ENCODE measurements around the gene DSTN. TPM values are rescaled to one million over a fixed set of nuclear protein-coding genes. Genes with fewer than 3 reads are reported as not detected.

DSTN gene
- total and polyA plus RNA-seq, 2 donors (not counting 1 experiment from before 2014, with no cell fraction given): 6.6 to 13.4 TPM

GRCh38 chr20:17633221-17633849 is 63.5 kb downstream of the DSTN start:
- H3K36me3 ChIP-seq (replicated peaks in 1 of 2; ENCODE audit: control extremely low read depth in 1 of 2, control insufficient read depth in 1 of 2, extremely low read depth in 1 of 2, insufficient read depth in 2 of 2, low read length in 1 of 2): peaks cover 0 to 39% of the 10 kb centered on the region in 2 experiments
- no peak overlapping the region for H3K4me2 ChIP-seq (replicated peaks; ENCODE audit: low read depth, low read length, poor library complexity, severe bottlenecking)
- DNase-seq: no peak
- H2AFZ ChIP-seq (ENCODE audit: insufficient read depth, low read depth, low read length, poor library complexity, severe bottlenecking): no peak overlapping the region
- H3K9me3 Mint-ChIP-seq (ENCODE audit: insufficient read depth): no peaks in the 10 kb centered on the region
- H3K27ac Mint-ChIP-seq: no peak overlapping the region
- H3K4me3 ChIP-seq (ENCODE audit: control extremely low read depth in 1 of 5, extremely low read depth in 1 of 5, insufficient read depth in 1 of 5, low read depth in 2 of 5, low read length in 4 of 5): no peak overlapping the region
- ATAC-seq (ENCODE audit: low read depth): no peak
- intact Hi-C loops (cut with micrococcal nuclease): no loop called here
- no peaks in the 10 kb centered on the region for H3K9me3 ChIP-seq (ENCODE audit: control extremely low read depth in 1 of 3, control insufficient read depth in 2 of 3, insufficient read depth in 1 of 3, low read length in 2 of 3)
- TF ChIP-seq EZH2 (IDR thresholded peaks at IDR 0.05; ENCODE audit: borderline replicate concordance, insufficient read depth, low read depth, low read length, poor library complexity, severe bottlenecking) (no peak), CTCF (IDR thresholded peaks at IDR 0.05) (no peak)
- POLR2A ChIA-PET: no interaction called here
- peaks cover 16% of the 10 kb centered on the region for H3K4me1 Mint-ChIP-seq
- over 99% methylated on average over 12 of the region's 13 CpGs for WGBS (ENCODE audit: insufficient coverage)
- no peaks in the 10 kb centered on the region for H3K27me3 ChIP-seq (replicated peaks in 1 of 4; ENCODE audit: control extremely low read depth in 1 of 4, control insufficient read depth in 3 of 4, insufficient read depth in 4 of 4, low read length in 3 of 4)
- no peaks in the 10 kb centered on the region for H4K20me1 ChIP-seq (ENCODE audit: control insufficient read depth, insufficient read depth, low read length, poor library complexity, severe bottlenecking)
- H3K27ac ChIP-seq (ENCODE audit: low read length in 2 of 2): no peak overlapping the region
- H3K27me3 Mint-ChIP-seq: no peaks in the 10 kb centered on the region
- H3K9ac ChIP-seq (ENCODE audit: low read length): no peak overlapping the region
- H3K79me2 ChIP-seq (ENCODE audit: control insufficient read depth, insufficient read depth, low read length): no peaks in the 10 kb centered on the region
- peaks cover 7 to 23% of the 10 kb centered on the region in 2 donors for H3K4me1 ChIP-seq (ENCODE audit: control insufficient read depth in 2 of 2, insufficient read depth in 2 of 2, low read length in 2 of 2)
- CTCF ChIA-PET: interaction anchor here (1.3 kb wide), 1 partner anchor 16 kb away, joined by 3 read pairs; no protein-coding TSS in a partner anchor
- no peak overlapping the region for H3K4me3 Mint-ChIP-seq

DNA sequence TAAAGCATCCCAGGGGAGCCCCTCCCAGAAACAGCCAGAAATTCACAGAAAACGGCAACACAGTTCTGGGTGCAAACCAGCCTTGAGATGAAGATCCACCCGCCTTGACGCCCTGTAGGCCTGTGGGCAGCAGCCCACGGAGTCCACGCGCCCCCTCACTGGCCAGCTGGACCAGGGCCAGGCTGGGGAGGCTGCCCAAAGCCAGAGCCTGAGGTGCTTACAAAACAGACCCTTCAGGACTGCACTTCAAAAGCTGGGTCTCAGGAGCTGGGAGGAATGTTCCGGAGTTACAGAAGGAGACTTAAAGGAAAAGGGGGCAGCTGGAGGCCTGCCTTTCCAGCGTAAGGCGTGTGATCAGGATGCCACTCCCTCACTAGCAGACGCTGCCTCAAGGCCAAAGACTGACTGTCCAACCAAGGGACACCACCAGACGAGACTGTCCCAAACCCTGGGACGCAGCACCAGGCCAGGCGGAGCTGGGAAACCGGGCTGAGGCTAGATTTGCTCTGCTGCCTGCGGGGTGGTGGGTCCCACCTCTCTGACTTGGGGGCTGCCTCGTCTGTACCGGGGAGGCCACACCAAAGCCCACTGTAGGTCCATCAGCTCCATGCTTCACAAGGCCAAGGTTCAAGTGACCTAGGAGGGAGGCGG is 64.1 kb downstream of the DSTN start:
- CTCF ChIA-PET: interaction anchor here (1.3 kb wide), 1 partner anchor 16 kb away, joined by 3 read pairs; no protein-coding TSS in a partner anchor
- no peak for ATAC-seq (ENCODE audit: low read depth)
- H3K4me2 ChIP-seq (replicated peaks; ENCODE audit: low read depth, low read length, poor library complexity, severe bottlenecking): no peak overlapping the region
- no peak overlapping the region for H2AFZ ChIP-seq (ENCODE audit: insufficient read depth, low read depth, low read length, poor library complexity, severe bottlenecking)
- H3K9ac ChIP-seq (ENCODE audit: low read length): no peak overlapping the region
- no peak for TF ChIP-seq EZH2 (IDR thresholded peaks at IDR 0.05; ENCODE audit: borderline replicate concordance, insufficient read depth, low read depth, low read length, poor library complexity, severe bottlenecking)
- no peak for TF ChIP-seq CTCF (IDR thresholded peaks at IDR 0.05)
- DNase-seq: no peak
- no peaks in the 10 kb centered on the region for H3K79me2 ChIP-seq (ENCODE audit: control insufficient read depth, insufficient read depth, low read length)
- POLR2A ChIA-PET: no interaction called here
- no peaks in the 10 kb centered on the region for H4K20me1 ChIP-seq (ENCODE audit: control insufficient read depth, insufficient read depth, low read length, poor library complexity, severe bottlenecking)
- no peak overlapping the region for H3K4me3 Mint-ChIP-seq
- intact Hi-C loops (cut with micrococcal nuclease): no loop called here
- WGBS (ENCODE audit: insufficient coverage): 93% methylated on average over 18 of the region's 18 CpGs
- peaks cover 0 to 39% of the 10 kb centered on the region in 2 experiments for H3K36me3 ChIP-seq (replicated peaks in 1 of 2; ENCODE audit: control extremely low read depth in 1 of 2, control insufficient read depth in 1 of 2, extremely low read depth in 1 of 2, insufficient read depth in 2 of 2, low read length in 1 of 2)
- peaks cover 16% of the 10 kb centered on the region for H3K4me1 Mint-ChIP-seq
- H3K27ac ChIP-seq (ENCODE audit: low read length in 2 of 2): no peak overlapping the region
- H3K27ac Mint-ChIP-seq: no peak overlapping the region
- no peaks in the 10 kb centered on the region for H3K9me3 Mint-ChIP-seq (ENCODE audit: insufficient read depth)
- H3K27me3 ChIP-seq (replicated peaks in 1 of 4; ENCODE audit: control extremely low read depth in 1 of 4, control insufficient read depth in 3 of 4, insufficient read depth in 4 of 4, low read length in 3 of 4): no peaks in the 10 kb centered on the region
- H3K27me3 Mint-ChIP-seq: no peaks in the 10 kb centered on the region
- no peak overlapping the region for H3K4me3 ChIP-seq (ENCODE audit: control extremely low read depth in 1 of 5, extremely low read depth in 1 of 5, insufficient read depth in 1 of 5, low read depth in 2 of 5, low read length in 4 of 5)
- no peaks in the 10 kb centered on the region for H3K9me3 ChIP-seq (ENCODE audit: control extremely low read depth in 1 of 3, control insufficient read depth in 2 of 3, insufficient read depth in 1 of 3, low read length in 2 of 3)
- peaks cover 7 to 23% of the 10 kb centered on the region in 2 donors for H3K4me1 ChIP-seq (ENCODE audit: control insufficient read depth in 2 of 2, insufficient read depth in 2 of 2, low read length in 2 of 2)

All from B cell (primary cell).